HL-60/S4 treated with retinoic acid at 250 ng/mL for 4 days and 3 days (cell line): ENCODE measurements around the gene BTBD9.

Experiments
- in situ Hi-C: fragments of 300-500 bp; cut with MboI; formaldehyde crosslinking; loops from 2 replicates; pipeline ENCODE4 v1.7.0; 2022; ENCODE audit warnings: low sequenced_read_pairs

BTBD9 gene

GRCh38 chr6:38316099-38316868 is 323.4 kb downstream of the BTBD9 start:
- in situ Hi-C loops: no loop called here

- in situ Hi-C loops: no loop called here
Measured at GRCh38 chr6:38311201-38311600, 328.5 kb downstream of the BTBD9 start.

GRCh38 chr6:38310061-38310460 is 329.7 kb downstream of the BTBD9 start:
- in situ Hi-C loops: no loop called here

- in situ Hi-C loops: no loop called here
Measured at GRCh38 chr6:38307740-38308139, 332.0 kb downstream of the BTBD9 start.

- in situ Hi-C loops: no loop called here
Measured at GRCh38 chr6:38306931-38307330, 332.8 kb downstream of the BTBD9 start.

GRCh38 chr6:38305995-38306681 is 333.6 kb downstream of the BTBD9 start:
- in situ Hi-C loops: no loop called here

GRCh38 chr6:38302838-38303237 is 336.9 kb downstream of the BTBD9 start:
- in situ Hi-C loops: no loop called here

GRCh38 chr6:38302081-38302480 is 337.6 kb downstream of the BTBD9 start:
- in situ Hi-C loops: no loop called here

- in situ Hi-C loops: no loop called here
Measured at GRCh38 chr6:38290133-38290799, 349.5 kb downstream of the BTBD9 start.

GRCh38 chr6:38287487-38287886 is 352.2 kb downstream of the BTBD9 start:
- in situ Hi-C loops: no loop called here

- in situ Hi-C loops: no loop called here
Measured at GRCh38 chr6:38284802-38285394, 354.8 kb downstream of the BTBD9 start.

GRCh38 chr6:38283734-38284362 is 355.9 kb downstream of the BTBD9 start:
- in situ Hi-C loops: no loop called here

GRCh38 chr6:38282911-38283310 is 356.8 kb downstream of the BTBD9 start:
- in situ Hi-C loops: no loop called here

- in situ Hi-C loops: no loop called here
Measured at GRCh38 chr6:38281126-38281525, 358.6 kb downstream of the BTBD9 start.

- in situ Hi-C loops: no loop called here
Measured at GRCh38 chr6:38279963-38280588, 359.7 kb downstream of the BTBD9 start.

GRCh38 chr6:38279423-38279822 is 360.3 kb downstream of the BTBD9 start:
- in situ Hi-C loops: no loop called here

GRCh38 chr6:38273325-38273724 is 366.4 kb downstream of the BTBD9 start:
- in situ Hi-C loops: no loop called here

- in situ Hi-C loops: no loop called here
Measured at GRCh38 chr6:38272222-38272621, 367.5 kb downstream of the BTBD9 start.

- in situ Hi-C loops: no loop called here
Measured at GRCh38 chr6:38271081-38271480, 368.6 kb downstream of the BTBD9 start.

- in situ Hi-C loops: no loop called here
Measured at GRCh38 chr6:38270367-38270766, 369.4 kb downstream of the BTBD9 start.
